Right lobe of liver (tissue), 6 donors: Measurements from ENCODE around the gene MLEC. TPM values are rescaled to one million over a fixed set of nuclear protein-coding genes. Genes with fewer than 3 reads are reported as not detected.

Experiments used
- ATAC-seq, 4 donors: fragments of 200-7000 bp; cut with Tn5 transposase; one replicate each; pipeline ENCODE4 v1.9.1; 2020; ENCODE audit warnings: mild to moderate bottlenecking in 4 of 4, moderate library complexity in 4 of 4
- DNase-seq, 3 donors: peaks; one replicate each; pipeline ENCODE4 v3.0.0-alpha.2; 2020
- H3K27ac ChIP-seq, 3 donors: fragments of 200-600 bp; one replicate each; pipeline ENCODE4 v1.8.0; 2022
- H3K27me3 ChIP-seq, 2 donors: fragments of 200-600 bp; one replicate each; pipeline ENCODE4 v1.8.0; 2022
- H3K36me3 ChIP-seq, 4 donors: fragments of 200-600 bp; sonication (generic) in 1 of 4; one replicate each; pipeline versions ENCODE4 v1.5.1 to v1.8.0; 2017 to 2022; ENCODE audit warnings: control low read depth in 1 of 4
- H3K4me1 ChIP-seq, 4 donors: fragments of 200-600 bp; sonication (generic) in 1 of 4; one replicate each; pipeline versions ENCODE4 v1.5.1 to v1.8.0; 2017 to 2022; ENCODE audit warnings: control low read depth in 1 of 4
- H3K4me3 ChIP-seq, 3 donors: fragments of 200-600 bp; one replicate each; pipeline ENCODE4 v1.8.0; 2022
- H3K9me3 ChIP-seq, 4 donors: fragments of 200-600 bp; sonication (generic) in 1 of 4; one replicate each; pipeline versions ENCODE4 v1.5.1 to v1.8.0; 2017 to 2022; ENCODE audit warnings: control low read depth in 1 of 4
- POLR2A ChIP-seq: fragments of 450-650 bp; IDR thresholded peaks from one replicate; pipeline ENCODE4 v1.6.1; 2017; ENCODE audit warnings: antibody characterized with exemption, mild to moderate bottlenecking
- WGBS: methylation state at CpG from one replicate; pipeline ENCODE4 v1.1.6; 2018; ENCODE audit warnings: low coverage, low lambda C conversion rate; ENCODE audit not compliant: insufficient coverage; ENCODE audit errors: missing lambda C conversion rate; 5-methylcytosine and 5-hydroxymethylcytosine counted together
- intact Hi-C, 2 donors: fragments of 100-400 bp; cut with DNase I; formaldehyde crosslinking; loops; one replicate each; pipeline versions ENCODE4 v1.11.2 to v1.14.1; 2022
- total RNA-seq, 6 experiments: library from RNA; depleted of rRNA in 2 of 6; stranded (reverse); fragments of >200 nt in 2 of 6; fragmentation: NEBNext Ultra II Directional in 3 of 6; extraction: Animal tissue kit (Norgen Biotek cat#: 25700) in 3 of 6; gene quantifications; one replicate each; pipeline versions ENCODE4 v1.1.0 to v1.2.4, GENCODE V29; 2016 to 2023
- TF ChIP-seq, protein P1 (sequence below), 4 donors: fragments of 200-600 bp in 3 of 4; fragments of 450-650 bp in 1 of 4; IDR thresholded peaks; one replicate each; pipeline versions ENCODE4 v1.5.1 to v1.8.0; 2016 to 2022; ENCODE audit warnings: antibody characterized with exemption in 4 of 4, mild to moderate bottlenecking in 2 of 4
- donor health status: DM: no; HTN: yes; CAD: no.
- donor health status: DM: no; HTN: no; CAD: no.
- donor health status: DM: no; HTN: no; CAD: no.
- donor health status: DM: no; HTN: yes; CAD: no.
- donor health status: DM: no; HTN: yes; CAD: no.

The MLEC gene
- total RNA-seq, 6 experiments from 2014 or later, result 102 to 193 (median 126) TPM

DNA sequence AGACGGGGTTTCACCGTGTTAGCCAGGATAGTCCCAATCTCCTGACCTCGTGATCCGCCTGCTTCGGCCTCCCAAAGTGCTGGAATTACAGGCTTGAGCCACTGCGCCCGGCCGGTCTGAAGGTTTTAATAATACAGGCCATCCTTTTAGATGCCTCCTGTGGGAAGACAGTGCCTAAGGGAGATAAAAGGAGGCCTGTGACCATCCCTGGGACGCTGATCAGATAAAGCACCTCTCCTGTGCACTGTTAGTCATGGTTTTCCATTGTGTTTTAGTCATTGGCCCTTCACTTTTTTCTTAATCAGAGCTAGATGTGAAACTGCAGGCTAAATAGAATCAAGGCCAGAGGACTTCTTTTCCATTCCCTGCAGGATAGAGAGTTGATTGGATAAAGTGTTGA lies 31.1 kb downstream of the MLEC start:
- H3K27me3 ChIP-seq, result no peaks in the 10 kb centered on the region
- no peaks in the 10 kb centered on the region for H3K9me3 ChIP-seq
- intact Hi-C loops, result loop anchor here (5.0 to 10.0 kb wide), 2 partner anchors 66 to 73 kb away; partner anchors contain the start of gene CABP1 (in 1 of the 2)
- ATAC-seq, result no peak
- H3K4me1 ChIP-seq, result peaks cover 0 to 53% (median 12%) of the 10 kb centered on the region in 4 donors
- no peak for DNase-seq
- WGBS, result 94% methylated on average over 9 of the region's 9 CpGs
- peaks cover 0 to 48% (median 11%) of the 10 kb centered on the region in 4 donors for H3K36me3 ChIP-seq
- no peak overlapping the region for H3K4me3 ChIP-seq
- no peak for TF ChIP-seq POLR2A
- TF ChIP-seq, protein P1, sequence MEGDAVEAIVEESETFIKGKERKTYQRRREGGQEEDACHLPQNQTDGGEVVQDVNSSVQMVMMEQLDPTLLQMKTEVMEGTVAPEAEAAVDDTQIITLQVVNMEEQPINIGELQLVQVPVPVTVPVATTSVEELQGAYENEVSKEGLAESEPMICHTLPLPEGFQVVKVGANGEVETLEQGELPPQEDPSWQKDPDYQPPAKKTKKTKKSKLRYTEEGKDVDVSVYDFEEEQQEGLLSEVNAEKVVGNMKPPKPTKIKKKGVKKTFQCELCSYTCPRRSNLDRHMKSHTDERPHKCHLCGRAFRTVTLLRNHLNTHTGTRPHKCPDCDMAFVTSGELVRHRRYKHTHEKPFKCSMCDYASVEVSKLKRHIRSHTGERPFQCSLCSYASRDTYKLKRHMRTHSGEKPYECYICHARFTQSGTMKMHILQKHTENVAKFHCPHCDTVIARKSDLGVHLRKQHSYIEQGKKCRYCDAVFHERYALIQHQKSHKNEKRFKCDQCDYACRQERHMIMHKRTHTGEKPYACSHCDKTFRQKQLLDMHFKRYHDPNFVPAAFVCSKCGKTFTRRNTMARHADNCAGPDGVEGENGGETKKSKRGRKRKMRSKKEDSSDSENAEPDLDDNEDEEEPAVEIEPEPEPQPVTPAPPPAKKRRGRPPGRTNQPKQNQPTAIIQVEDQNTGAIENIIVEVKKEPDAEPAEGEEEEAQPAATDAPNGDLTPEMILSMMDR (IDR thresholded peaks at IDR 0.05), result no peak
- peak overlapping the region in 1 of 3 donors; percentile 76 for H3K27ac ChIP-seq

DNA sequence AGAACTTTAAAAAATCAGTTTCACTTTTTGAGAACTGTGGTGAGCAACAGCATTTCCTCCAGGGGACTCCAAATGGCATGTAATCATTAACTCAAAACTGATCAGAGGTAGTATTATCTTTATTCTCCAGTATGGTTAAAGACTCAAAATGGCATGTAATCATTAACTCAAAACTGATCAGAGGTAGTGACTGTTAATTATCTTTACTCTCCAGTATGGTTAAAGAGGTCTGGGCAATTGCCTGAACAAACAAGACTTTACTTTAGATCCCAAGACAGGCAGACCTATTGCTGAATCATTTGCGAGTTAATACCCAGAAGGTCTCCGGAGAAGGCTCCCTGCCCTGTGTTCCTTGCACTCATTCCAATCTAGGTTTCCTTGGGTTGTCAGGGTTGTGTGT lies 32.1 kb downstream of the MLEC start:
- 17% methylated on average over 2 of the region's 2 CpGs for WGBS
- TF ChIP-seq, protein P1 (IDR thresholded peaks at IDR 0.05), result no peak
- no peak for TF ChIP-seq POLR2A
- peak overlapping the region in 2 of 3 donors; percentile 17 to 76 for H3K27ac ChIP-seq

DNA sequence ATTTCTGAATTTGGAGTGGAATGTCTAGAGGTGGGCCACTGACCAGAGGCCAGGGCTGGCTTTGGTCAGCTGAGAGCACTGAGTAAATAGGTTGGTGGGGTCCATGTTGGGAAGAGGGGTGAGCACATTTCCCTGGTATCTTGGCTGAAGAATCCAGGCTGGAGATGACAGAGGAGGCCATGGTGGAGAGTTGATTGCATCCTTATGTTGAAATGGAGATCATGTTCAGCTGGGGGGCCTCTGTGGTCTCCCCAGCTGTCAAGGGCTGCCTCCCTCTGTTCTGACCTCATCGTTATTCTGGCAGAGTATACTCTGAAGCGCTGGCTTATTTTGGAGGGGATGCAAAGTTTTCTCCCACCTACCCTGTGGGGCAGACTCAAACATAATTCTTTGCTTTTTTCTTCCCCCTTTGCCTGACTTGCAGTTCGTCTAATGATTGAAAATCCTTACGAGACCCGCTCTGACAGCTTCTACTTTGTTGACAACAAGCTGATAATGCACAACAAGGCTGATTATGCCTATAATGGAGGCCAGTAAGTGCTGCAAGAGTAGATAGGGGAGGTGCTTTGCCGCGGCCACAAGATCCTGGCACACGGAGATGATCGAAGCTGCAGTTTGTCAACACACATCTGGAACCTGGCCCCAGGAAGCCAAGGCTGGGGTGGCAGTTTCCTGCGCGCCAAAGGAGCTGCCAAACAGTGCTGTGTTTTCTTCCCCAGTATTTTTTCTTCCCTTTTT lies 32.7 kb downstream of the MLEC start:
- Histone ChIP-seq H3K4me1 (peaks cover 0 to 57% (median 12%) of the 10 kb centered on the region in 4 donors), H3K36me3 (peaks cover 0 to 37% (median 9%) of the 10 kb centered on the region in 4 donors), H3K27ac (peak overlapping the region; percentile 8 to 76 (median 17)), H3K27me3 (no peaks in the 10 kb centered on the region), H3K4me3 (no peak overlapping the region), H3K9me3 (no peaks in the 10 kb centered on the region)
- TF ChIP-seq, protein P1 (IDR thresholded peaks at IDR 0.05), result no peak
- no peak for TF ChIP-seq POLR2A
- 24% methylated on average over 11 of the region's 11 CpGs for WGBS
- intact Hi-C loops, result loop anchor here (5.0 to 10.0 kb wide), 2 partner anchors 67 to 75 kb away; partner anchors contain the start of gene CABP1 (in 1 of the 2)
- peak; percentile 80 to 86 (median 84) for ATAC-seq
- peak; percentile 81 to 88 (median 88) for DNase-seq

More for the DNA sequence above, 32.1 kb downstream of the MLEC start:
- no peak for DNase-seq
- H3K36me3 ChIP-seq, result peaks cover 0 to 41% (median 11%) of the 10 kb centered on the region in 4 donors
- peaks cover 0 to 57% (median 12%) of the 10 kb centered on the region in 4 donors for H3K4me1 ChIP-seq
- intact Hi-C loops, result loop anchor here (5.0 to 10.0 kb wide), 2 partner anchors 67 to 74 kb away; partner anchors contain the start of gene CABP1 (in 1 of the 2)
- H3K4me3 ChIP-seq, result no peak overlapping the region
- H3K9me3 ChIP-seq, result no peaks in the 10 kb centered on the region
- no peaks in the 10 kb centered on the region for H3K27me3 ChIP-seq
- ATAC-seq, result peak; percentile 57 to 75 (median 66)

DNA sequence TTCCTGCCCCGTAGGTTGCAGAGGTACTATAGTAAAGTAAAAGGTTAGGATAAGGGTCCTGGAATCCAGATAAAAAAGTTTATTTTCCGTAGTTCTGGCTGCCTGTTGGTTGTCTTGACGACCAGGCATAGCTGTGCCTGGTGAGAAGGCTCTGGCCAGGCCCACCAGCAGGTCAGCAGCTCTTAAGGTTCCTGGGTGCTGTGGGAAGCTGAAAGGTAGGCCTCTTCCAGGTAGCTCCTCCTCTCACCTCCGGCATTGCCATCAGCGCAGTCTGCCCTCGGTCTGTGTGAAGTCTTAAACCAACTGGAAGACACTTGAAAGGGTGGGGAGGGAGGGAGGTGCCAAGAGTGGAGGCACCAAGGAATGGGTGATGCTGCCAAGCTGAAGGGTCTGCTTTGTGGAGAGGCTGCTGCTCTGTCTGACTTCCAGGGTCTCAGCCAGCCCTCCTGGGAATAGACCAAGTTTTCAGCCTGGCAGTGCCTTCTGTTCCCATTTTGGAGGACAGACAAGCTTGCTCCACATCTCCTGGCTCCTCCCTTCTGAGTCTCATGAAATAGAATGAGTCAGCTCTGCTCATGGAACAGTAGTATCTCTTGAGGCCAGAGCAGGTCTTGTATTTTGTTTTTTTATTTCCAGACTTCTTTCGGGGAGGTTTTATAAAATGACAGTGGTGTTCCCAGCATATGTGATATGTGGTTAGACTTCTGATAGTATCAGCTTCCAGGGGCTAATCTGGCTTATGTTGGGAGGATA lies 33.5 kb downstream of the MLEC start:
- no peaks in the 10 kb centered on the region for H3K9me3 ChIP-seq
- intact Hi-C loops, result no loop called here
- TF ChIP-seq, protein P1 (IDR thresholded peaks at IDR 0.05), result no peak
- no peak for TF ChIP-seq POLR2A
- H3K4me3 ChIP-seq, result no peak overlapping the region
- peak overlapping the region in 2 of 3 donors; percentile 8 to 76 for H3K27ac ChIP-seq
- peak in 1 of 3 donors; percentile 55 for DNase-seq
- H3K27me3 ChIP-seq, result no peaks in the 10 kb centered on the region
- peaks cover 0 to 63% (median 12%) of the 10 kb centered on the region in 4 donors for H3K4me1 ChIP-seq
- WGBS, result 18% methylated on average over 4 of the region's 7 CpGs
- peak; percentile 4 to 55 (median 50) for ATAC-seq
- H3K36me3 ChIP-seq, result peaks cover 0 to 29% (median 6%) of the 10 kb centered on the region in 4 donors
